ENCODE results near the gene HSBP1L1.

HSBP1L1 gene

GRCh38 chr18:79945118-79946042 lies 19.1 kb upstream of the HSBP1L1 start:
- no peak for DNase-seq

GRCh38 chr18:79947054-79947755 lies 17.2 kb upstream of the HSBP1L1 start:
- DNase-seq: no peak

DNA sequence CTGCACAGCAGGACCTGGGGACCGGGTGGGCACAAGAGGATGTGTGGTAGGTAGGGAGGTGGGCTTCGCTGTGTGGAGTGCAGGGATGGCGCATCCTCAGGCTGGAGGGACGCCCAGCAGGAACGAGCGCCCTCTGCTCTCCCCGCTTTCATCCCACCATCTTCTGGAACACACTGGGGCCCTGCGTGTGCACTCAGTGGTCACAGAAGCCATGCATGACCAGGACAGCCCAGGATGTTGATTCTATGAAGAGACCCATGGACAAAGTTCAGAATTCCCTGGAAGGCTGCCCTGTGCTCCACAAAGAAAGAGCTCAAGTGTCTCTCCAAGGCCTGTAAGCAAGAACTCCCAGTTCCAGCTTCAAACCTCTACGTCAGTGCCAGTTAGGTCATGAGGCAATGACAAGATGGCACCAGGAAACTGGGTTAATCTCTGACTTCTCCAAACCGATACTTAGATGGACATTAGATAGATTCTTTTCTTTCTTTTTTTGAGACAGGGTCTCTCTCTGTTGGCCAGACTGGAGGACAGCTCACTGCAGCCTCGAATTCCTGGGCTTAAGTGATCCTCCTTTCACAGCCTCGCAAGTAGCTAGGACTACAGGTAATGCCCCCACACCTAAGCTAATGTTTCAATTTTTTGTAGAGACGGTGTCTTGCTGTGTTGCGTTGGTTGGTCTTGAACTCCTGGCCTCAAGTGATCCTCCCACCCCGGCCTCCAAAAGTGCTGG lies 16.4 kb upstream of the HSBP1L1 start:
- DNase-seq: no peak

GRCh38 chr18:79948719-79949411 lies 15.6 kb upstream of the HSBP1L1 start:
- DNase-seq: no peak

- no peak for DNase-seq
These were observed 14.6 kb upstream of the HSBP1L1 start for GRCh38 chr18:79949697-79950487.

DNA sequence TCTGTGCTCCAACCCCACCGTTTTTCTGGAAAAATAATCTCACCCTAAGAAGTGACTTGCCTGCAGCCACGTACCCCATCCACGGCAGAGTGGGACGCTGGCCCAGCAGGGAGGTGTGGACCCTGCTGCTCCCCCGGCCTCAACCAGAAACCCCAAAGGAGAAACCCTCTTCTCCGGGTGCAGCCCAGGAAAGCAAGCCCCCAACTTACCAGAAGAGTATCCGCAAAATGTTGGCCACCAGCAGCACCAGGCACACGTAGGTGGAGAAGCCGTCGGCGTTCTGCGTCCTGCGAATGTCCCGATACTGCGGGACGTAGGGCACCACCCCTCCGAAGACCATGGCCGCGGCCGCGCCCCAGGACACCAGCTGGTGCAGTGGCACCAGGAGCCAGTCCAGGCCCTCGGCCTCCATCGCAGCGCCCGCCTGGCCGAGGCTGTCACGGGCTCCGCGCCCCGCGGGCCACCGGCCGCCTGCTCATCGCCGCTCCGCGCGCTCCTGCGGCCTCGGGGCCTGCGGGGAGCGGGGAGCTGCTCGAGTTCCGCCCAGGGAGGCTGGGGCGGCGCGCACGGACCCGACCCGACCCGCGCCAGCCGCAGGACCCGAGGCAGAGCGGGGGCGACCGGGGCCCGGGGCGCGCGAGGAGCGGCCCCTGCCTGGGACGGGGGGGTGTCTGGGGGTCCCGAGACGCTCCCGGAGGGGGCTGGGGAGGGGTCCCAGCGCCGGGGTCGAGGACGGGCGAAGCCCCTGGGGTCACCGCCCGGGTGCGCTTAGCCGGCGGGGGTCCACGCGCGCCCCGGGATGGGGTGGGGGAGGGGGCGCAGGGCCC lies 13.7 kb upstream of the HSBP1L1 start:
- DNase-seq: no peak

DNA sequence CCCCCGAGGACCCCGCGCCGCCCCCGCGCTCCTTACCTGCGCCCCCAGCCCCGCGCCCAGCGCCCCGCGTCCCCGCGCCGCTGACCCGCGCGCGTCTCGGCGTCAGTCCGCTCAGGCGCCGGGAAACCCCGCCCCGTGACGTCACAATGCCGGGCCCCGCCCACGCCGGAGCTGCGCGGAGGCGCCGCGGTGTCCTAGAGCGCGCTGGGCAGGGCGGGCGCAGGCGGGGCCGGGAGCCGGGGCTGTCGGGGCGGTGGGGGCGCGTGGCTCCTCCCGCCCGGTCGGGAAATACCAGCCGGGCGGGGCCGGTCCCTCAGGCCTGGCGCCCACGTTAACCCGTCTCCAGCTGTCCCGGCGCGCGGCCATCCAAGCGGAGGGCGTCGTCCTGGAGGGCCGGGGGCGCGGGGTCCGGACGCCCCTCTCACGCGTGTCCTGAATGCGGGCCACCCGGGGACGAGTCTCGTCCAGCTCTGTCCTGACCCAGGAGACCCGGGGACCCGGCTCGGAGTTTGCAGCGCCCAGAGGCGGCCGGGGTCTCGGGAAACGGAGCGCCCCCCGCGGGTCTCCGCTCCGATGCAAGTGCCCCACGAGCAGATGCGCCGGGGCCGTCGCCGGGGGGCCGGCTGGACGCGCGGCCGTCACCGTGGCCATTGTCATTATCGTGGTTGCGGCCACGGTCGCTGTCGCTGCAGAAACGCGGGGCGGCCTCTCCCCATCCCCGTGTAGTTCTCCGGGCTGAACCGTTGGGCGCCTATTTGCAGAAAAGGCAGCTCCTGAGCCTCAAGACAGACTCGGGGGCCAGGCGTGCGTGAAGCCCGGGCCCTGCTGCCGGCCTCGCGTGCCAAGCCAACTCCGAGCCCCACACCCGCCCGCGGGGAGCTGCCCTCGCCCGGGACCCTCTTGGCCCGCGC lies 12.6 kb upstream of the HSBP1L1 start, which contains the start of gene SLC66A2:
SLC66A2 (minus strand) TSS at position 109 of the 911 bp plus-strand sequence. CDS start 727 bp downstream, outside the sequence.
- DNase-seq: peak; percentile 24

GRCh38 chr18:79952456-79952995 lies 11.9 kb upstream of the HSBP1L1 start:
- no peak for DNase-seq

- no peak for DNase-seq
These were observed 11.4 kb upstream of the HSBP1L1 start for GRCh38 chr18:79952996-79953559.

DNA sequence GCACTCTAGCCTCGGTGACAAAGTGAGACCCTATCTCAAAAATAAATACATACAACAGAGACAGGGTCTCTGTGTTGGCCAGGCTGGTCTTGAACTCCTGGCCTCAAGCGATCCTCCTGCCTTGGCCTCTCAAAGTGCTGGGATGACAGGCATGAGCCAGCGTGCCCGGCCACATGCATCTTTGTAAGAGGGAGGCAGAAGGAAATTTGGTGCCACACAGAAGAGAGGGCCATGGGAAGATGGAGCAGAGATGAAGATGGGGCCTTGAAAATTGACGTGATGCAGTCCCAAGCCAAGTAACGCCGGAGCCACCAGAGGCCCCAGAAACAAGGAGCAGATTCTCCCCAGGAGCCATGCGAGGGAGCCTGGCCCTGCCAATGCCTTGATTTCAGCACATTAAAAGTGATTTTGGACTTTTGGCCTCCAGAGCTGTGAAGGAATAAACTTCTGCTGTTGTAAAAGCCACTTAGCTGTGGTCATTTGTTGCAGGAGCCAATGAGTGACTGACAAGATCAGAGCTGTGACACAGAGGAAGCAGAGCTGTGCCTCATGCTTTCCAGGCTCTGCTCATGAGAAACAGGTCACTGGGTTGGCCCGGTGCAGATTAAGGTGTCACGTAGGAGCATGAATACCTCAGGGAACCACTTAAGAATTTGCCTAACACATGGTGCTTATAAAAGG lies 10.3 kb upstream of the HSBP1L1 start:
- DNase-seq: no peak

DNA sequence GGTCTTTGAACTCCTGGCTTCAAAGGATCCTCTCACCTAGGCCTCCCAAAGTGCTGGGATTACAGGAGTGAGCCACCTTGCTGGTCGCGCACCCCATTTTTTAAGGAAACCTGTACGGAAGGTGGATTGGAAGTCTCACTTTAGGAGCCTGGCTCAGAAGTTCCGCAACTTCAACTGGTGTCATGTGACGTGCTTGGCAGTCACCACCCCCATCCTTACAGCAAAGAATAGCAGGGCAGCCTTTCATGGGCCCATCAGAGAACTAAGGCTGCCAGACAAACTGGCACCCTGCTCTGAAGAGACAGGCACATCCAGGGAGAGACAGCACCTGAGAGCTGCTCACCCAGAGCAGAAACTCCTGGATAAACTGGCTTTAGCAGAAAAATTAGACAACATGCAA lies 9.7 kb upstream of the HSBP1L1 start:
- DNase-seq: no peak

DNA sequence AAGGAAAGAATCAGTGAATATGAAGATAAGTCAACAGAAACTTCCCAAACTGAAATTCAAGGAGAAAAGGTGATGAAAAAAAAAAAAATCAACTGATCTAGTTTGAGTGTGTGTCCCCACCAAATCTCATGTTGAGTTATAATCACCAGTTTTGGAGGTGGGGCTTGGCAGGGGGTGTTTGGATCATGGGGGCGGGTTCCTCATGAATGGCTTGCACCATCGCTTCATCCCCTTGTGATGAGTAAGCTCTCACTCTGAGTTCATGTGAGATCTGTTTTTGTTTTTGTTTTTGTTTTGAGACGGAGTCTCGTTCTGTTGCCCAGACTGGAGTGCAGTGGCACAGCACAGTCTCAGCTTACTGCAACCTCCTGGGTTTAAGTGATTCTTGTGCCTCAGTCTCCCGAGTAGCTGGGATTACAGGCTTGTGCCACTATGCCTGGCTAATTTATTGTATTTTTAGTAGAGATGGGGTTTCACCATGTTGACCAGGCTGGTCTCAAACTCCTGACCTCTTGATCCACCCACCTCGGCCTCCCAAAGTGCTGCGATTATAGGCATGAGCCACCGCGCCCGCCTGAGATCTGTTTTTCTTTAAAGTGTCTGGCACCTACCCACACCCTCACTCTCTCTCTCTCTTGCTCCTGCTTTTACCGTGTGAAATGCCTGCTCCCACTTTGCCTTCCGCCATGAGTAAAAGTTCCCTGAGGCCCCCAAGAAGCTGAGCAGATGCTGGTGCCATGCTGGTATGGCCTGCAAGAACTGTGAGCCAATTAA lies 9.0 kb upstream of the HSBP1L1 start:
- DNase-seq: no peak

DNA sequence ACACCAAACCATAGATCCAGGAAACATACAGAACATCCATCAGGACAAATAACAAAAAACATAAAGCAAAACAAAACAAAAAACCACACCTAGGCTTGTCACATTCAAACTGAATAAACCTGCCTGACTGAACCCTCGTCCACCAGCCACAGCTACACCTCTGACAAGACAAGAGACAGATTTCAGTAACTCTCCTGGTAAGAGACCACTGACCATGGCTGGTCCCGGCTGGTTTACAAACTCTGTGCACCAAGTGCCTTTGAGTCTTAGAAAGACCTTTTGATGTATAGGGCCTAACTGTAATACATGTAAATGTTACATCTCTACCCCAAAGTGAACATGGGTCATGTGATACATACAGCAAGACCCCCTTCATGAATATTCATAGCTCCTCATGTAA lies 8.2 kb upstream of the HSBP1L1 start:
- DNase-seq: no peak

- DNase-seq: no peak
These were observed 5.5 kb upstream of the HSBP1L1 start for GRCh38 chr18:79958981-79959380.

DNA sequence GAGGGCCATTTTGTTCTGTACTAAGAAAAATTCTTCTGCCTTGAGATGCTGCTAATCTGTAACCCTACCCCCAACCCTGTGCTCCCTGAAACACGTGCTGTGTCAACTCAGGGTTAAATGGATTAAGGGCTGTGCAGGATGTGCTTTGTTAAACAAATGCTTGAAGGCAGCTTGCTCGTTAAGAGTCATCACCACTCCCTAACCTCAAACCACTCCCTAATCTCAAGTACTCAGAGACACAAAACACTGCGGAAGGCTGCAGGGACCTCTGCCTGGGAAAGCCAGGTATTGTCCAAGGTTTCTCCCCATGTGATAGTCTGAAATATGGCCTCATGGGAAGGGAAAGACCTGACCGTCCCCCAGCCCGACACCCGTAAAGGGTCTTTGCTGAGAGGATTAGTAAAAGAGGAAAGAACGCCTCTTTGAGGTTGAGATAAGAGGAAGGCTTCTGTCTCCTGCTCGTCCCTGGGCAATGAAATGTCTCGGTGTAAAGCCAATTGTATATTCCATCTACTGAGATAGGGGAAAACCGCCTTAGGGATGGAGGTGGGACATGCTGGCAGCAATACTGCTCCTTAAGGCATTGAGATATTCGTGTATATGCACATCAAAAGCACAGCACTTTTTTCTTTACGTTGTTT lies 4.2 kb upstream of the HSBP1L1 start:
- DNase-seq: peak; percentile 74

DNA sequence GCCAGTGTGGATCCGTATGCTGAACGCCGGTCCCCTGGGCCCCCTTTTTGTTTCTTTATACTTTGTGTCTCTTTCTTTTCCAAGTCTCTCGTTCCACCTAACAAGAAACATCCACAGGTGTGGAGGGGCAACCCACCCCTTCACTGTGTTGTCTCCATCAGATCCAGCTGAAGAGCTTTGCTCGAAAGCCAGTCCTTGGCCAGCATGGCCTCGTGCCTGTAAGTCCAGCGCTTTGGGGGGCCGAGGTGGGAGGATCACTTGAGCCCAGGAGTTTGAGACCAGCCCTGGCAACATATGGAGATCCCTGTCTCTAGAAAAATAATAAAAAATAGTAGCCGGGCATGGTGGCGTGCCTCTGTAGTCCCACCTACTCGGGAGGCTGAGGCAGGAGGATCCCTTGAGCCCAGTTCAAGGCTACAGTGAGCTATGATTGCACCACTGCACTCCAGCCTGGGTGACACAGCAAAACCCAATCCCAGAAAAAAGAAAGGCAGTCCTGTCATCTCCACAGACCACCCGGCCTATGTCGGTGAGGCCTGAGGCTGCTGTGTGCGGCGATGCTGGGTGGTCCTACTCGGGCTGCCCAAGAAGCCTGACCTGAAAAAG lies 3.4 kb upstream of the HSBP1L1 start:
- no peak for DNase-seq
